Tibial artery (tissue), 4 donors: ENCODE data around the gene NLK.

ENCODE experiments used
- DNase-seq, 2 donors: peaks; one replicate each; pipeline ENCODE4 v3.0.0-alpha.2; 2019
- H3K27ac ChIP-seq, 2 donors: fragments of 200-600 bp; sonication (generic) in 1 of 2; 1 replicate in 1 of 2; 2 replicates in 1 of 2; pipeline ENCODE4 v1.5.1; 2018 to 2019; ENCODE audit warnings: mild to moderate bottlenecking in 1 of 2
- H3K27me3 ChIP-seq, 2 donors: fragments of 200-600 bp; sonication (generic) in 1 of 2; one replicate each; pipeline versions ENCODE4 v1.5.1 to v1.6.0; 2016 to 2019
- H3K36me3 ChIP-seq, 3 donors: fragments of 200-600 bp; sonication (generic) in 2 of 3; one replicate each; pipeline ENCODE4 v1.5.1; 2016 to 2019; ENCODE audit warnings: mild to moderate bottlenecking in 2 of 3
- H3K4me1 ChIP-seq, 4 donors: fragments of 200-600 bp; sonication (generic) in 2 of 4; 1 replicate in 3 of 4; 2 replicates in 1 of 4; pipeline ENCODE4 v1.5.1; 2016 to 2019
- H3K4me3 ChIP-seq, 2 donors: fragments of 200-600 bp; sonication (generic) in 1 of 2; 1 replicate in 1 of 2; 2 replicates in 1 of 2; pipeline ENCODE4 v1.5.1; 2018 to 2019; ENCODE audit warnings: mild to moderate bottlenecking in 2 of 2
- H3K9me3 ChIP-seq, 3 donors: fragments of 200-600 bp; sonication (generic) in 1 of 3; one replicate each; pipeline ENCODE4 v1.5.1; 2016 to 2019
- intact Hi-C: fragments of 100-400 bp; cut with DNase I; formaldehyde crosslinking; loops from one replicate; pipeline ENCODE4 v1.15.0; 2023; ENCODE audit warnings: low total_unique reads
- TF ChIP-seq, protein P1 (sequence below), 2 experiments: fragments of 200-600 bp in 1 of 2; fragments of 450-650 bp in 1 of 2; IDR thresholded peaks; one replicate each; pipeline ENCODE4 v1.5.1; 2017 to 2019; ENCODE audit warnings: antibody characterized with exemption in 2 of 2, mild to moderate bottlenecking in 1 of 2, moderate library complexity in 1 of 2

NLK gene

GRCh38 chr17:28043741-28044140, 1.3 kb downstream of the NLK start:
- DNase-seq: no peak
- Histone ChIP-seq H3K27me3 (no peaks in the 10 kb centered on the region), H3K9me3 (no peaks in the 10 kb centered on the region), H3K36me3 (no peaks in the 10 kb centered on the region), H3K27ac (no peak overlapping the region), H3K4me3 (no peak overlapping the region), H3K4me1 (peaks cover 0 to 50% (median 24%) of the 10 kb centered on the region in 4 donors)
- intact Hi-C loops: loop anchor here (10.0 kb wide), 2 partner anchors 291 to 511 kb away; partner anchors contain the start of genes IFT20, TNFAIP1 and UNC119
- TF ChIP-seq, protein P1, sequence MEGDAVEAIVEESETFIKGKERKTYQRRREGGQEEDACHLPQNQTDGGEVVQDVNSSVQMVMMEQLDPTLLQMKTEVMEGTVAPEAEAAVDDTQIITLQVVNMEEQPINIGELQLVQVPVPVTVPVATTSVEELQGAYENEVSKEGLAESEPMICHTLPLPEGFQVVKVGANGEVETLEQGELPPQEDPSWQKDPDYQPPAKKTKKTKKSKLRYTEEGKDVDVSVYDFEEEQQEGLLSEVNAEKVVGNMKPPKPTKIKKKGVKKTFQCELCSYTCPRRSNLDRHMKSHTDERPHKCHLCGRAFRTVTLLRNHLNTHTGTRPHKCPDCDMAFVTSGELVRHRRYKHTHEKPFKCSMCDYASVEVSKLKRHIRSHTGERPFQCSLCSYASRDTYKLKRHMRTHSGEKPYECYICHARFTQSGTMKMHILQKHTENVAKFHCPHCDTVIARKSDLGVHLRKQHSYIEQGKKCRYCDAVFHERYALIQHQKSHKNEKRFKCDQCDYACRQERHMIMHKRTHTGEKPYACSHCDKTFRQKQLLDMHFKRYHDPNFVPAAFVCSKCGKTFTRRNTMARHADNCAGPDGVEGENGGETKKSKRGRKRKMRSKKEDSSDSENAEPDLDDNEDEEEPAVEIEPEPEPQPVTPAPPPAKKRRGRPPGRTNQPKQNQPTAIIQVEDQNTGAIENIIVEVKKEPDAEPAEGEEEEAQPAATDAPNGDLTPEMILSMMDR (IDR thresholded peaks at IDR 0.05): no peak

DNA sequence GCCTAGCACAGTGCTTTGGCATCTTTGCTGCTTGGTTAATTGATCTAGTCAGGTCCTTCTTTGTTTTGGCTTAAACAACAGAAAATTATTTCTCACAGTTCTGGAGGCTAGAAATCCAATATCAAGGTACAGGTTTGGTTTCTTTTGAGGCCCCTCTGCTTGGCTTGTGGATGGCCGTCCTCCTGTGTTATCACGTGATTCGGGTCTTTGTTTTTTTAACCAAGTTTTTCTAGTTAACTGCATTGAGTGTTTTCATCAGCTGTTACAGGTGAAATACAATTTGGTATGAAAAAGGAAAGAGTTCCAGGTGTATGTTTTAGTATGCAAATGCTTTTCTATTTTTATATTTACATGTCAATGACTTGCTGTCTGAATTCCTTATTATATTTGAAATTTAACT, 2.8 kb downstream of the NLK start:
- no peaks in the 10 kb centered on the region for H3K9me3 ChIP-seq
- no peaks in the 10 kb centered on the region for H3K36me3 ChIP-seq
- H3K27ac ChIP-seq: no peak overlapping the region
- H3K4me1 ChIP-seq: peaks cover 0 to 50% (median 24%) of the 10 kb centered on the region in 4 donors
- intact Hi-C loops: loop anchor here (10.0 kb wide), 2 partner anchors 289 to 509 kb away; partner anchors contain the start of genes IFT20, TNFAIP1 and UNC119
- TF ChIP-seq, protein P1 (IDR thresholded peaks at IDR 0.05): no peak
- H3K4me3 ChIP-seq: no peak overlapping the region
- no peaks in the 10 kb centered on the region for H3K27me3 ChIP-seq
- no peak for DNase-seq

DNA sequence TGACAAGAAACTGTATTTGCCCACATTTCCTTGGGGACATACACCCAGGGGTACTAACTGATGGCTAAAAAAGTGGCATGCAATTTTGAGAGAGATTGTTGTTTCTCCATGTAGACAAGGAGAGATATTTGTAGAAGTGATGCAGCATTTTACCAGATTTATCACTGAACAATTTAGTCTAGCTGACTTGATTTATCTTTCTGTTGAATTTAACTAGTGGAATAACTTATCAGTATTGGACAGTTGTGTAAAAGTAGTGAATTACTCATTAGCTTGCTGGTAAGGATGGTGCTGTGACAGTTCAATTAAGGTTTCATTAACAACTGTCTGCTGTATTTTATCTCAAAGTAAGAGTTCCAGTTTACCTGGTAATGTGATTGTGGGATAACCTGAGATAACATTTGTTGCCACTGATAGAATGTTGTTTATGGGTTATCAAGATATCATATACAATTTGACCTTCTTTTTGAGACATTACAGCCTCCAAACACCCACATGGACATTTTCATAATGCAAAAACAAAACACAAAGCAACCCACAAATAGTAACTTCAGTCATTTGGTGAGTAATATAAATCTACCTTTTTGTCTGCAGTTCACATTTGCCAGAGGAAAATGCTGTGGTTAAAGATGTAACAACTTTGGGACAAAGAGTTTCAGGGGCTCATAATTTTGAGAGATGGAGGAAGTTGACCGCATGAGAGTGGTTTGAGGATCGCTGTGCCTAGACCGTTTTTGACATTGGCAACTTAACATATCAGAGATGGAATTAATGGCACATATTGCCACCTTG, 3.8 kb downstream of the NLK start:
- TF ChIP-seq, protein P1 (IDR thresholded peaks at IDR 0.05): no peak
- H3K9me3 ChIP-seq: no peaks in the 10 kb centered on the region
- H3K4me1 ChIP-seq: peaks cover 0 to 50% (median 24%) of the 10 kb centered on the region in 4 donors
- H3K4me3 ChIP-seq: no peak overlapping the region
- H3K36me3 ChIP-seq: no peaks in the 10 kb centered on the region
- no peaks in the 10 kb centered on the region for H3K27me3 ChIP-seq
- intact Hi-C loops: loop anchor here (10.0 kb wide), 2 partner anchors 289 to 509 kb away; partner anchors contain the start of genes IFT20, TNFAIP1 and UNC119
- DNase-seq: no peak
- H3K27ac ChIP-seq: no peak overlapping the region

- H3K9me3 ChIP-seq: no peaks in the 10 kb centered on the region
- no peak overlapping the region for H3K27ac ChIP-seq
- H3K36me3 ChIP-seq: no peaks in the 10 kb centered on the region
- intact Hi-C loops: loop anchor here (10.0 kb wide), 2 partner anchors 287 to 507 kb away; partner anchors contain the start of genes IFT20, TNFAIP1 and UNC119
- no peak overlapping the region for H3K4me3 ChIP-seq
- DNase-seq: no peak
- H3K27me3 ChIP-seq: no peaks in the 10 kb centered on the region
- H3K4me1 ChIP-seq: peaks cover 0 to 51% (median 15%) of the 10 kb centered on the region in 4 donors
- TF ChIP-seq, protein P1 (IDR thresholded peaks at IDR 0.05): no peak
These were observed 5.3 kb downstream of the NLK start for GRCh38 chr17:28047806-28048205.

GRCh38 chr17:28049071-28049470, 6.6 kb downstream of the NLK start:
- no peaks in the 10 kb centered on the region for H3K9me3 ChIP-seq
- no peaks in the 10 kb centered on the region for H3K27me3 ChIP-seq
- H3K4me1 ChIP-seq: peaks cover 0 to 48% (median 11%) of the 10 kb centered on the region in 4 donors
- no peak overlapping the region for H3K4me3 ChIP-seq
- no peak overlapping the region for H3K27ac ChIP-seq
- no peaks in the 10 kb centered on the region for H3K36me3 ChIP-seq
- no peak for DNase-seq
- TF ChIP-seq, protein P1 (IDR thresholded peaks at IDR 0.05): no peak
- intact Hi-C loops: loop anchor here (10.0 kb wide), 2 partner anchors 286 to 506 kb away; partner anchors contain the start of genes IFT20, TNFAIP1 and UNC119
